SW 1271 (cell line): Measurements from ENCODE around the gene CNNM4.
"Not testable (repeated sequence)": the region's sequence is repeated elsewhere in the genome, so short reads cannot be mapped to it uniquely, and the experiment has no call there.

Experiments
- DNase-seq, 2 experiments: peaks; one replicate each; lab custom pipeline; 2025; lab: John Stamatoyannopoulos, UW

CNNM4 gene

DNA sequence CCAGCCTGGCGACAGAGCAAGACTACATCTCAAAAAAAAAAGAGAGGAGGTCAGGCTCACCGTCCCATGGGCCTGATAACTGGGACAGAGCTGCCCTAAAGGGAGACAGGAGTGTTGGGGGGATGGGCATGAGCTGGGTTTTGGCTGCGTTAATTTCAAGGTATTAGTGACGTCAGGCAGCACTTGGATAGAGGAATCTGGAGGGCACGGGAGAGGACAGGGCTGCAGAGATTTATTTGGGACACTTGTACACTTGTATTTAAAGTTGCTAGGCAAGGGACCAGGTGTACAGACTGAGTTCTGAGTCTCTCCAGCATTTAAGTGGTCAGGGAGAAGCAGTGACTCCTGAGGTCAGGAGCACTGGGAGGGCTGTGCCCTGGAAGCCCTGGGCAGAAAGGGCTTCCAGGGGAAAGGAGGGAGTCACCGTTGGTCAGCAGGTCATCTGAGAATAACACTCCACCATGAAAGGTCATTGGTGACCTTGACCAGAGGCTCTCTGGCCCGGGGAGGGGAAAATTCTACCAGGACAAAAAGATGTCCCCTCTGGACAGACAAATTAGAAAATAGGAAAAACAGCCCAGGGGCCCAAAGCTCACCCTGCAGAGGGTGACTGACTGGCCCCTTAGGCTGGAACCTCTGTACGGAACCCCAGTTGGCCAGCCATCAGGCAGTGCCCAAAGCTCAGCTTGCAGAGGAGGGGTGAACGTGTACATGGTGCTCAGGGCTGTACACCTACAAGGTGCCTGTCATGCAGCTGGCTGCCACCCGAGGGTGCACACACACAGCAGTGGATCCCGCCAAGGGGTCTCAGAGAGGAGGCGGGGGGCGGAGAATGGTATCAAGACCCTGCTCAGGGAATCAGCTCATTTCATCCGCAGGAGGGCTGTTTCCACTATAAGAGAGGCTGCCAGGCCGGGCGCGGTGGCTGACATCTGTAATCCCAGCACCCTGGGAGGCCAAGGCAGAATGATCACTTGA is 32.4 kb downstream of the CNNM4 start:
- no peak for DNase-seq

DNA sequence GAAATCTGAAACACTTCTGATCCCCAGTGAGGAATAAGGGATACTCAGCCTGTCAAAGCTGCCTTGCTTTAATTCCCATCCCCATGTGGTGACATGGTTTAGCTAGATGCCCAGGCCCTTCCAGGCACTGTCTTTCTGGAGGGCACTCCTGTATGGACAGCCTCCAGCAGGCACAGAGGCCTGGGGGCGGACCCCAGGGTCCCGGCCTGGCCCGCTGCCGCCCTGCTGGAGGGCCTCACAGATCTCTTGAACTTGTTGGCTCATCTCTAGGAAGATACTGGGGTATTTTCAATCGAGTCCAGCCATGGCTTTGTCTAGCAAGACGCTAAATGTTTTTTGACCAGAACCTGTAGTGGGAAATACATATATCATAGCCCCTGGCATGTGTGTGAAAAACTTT is 34.4 kb downstream of the CNNM4 start:
- DNase-seq = no peak

DNA sequence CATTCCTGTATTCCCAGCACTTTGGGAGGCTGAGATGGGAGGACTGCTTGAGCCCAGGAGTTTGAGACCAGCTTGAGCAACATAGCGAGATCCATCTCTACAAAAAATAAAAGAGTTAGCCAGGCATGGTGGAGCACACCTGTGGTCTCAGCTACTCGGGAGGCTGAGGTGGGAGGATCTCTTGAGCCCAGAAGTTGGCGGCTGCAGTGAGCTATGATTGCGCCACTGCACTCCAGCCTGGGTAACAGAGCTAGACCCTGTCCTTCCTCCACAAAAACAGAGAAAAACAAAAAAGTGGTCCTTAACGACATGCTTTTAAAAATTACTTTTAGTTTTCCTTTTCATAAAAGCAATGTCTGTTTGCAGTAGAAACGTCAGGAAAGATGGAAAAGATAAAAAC is 35.8 kb downstream of the CNNM4 start:
- not testable (repeated sequence) for DNase-seq

DNA sequence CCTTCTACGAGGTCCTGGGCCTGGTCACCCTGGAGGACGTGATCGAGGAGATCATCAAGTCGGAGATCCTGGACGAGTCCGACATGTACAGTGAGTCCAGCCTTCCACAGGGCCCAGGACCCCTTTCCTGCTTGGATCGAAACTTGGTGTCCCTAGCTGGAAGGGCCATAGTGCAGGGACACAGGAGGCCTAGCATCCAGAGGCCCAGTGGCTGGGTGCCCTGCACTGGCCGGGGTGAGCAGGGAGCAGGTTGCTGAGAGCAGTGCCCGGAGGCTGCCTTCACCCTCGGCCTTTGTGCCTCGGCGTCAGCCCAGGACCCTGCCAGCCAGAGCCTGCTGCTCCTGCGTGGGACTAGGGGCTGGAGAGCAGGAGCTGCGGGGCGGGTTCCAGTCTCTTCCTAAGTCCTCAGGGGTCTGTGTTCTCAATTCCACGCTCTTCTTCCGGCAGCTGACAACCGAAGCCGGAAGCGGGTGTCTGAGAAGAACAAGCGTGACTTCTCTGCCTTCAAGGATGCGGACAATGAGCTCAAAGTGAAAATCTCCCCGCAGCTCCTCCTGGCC is 36.4 kb downstream of the CNNM4 start:
- no peak for DNase-seq

DNA sequence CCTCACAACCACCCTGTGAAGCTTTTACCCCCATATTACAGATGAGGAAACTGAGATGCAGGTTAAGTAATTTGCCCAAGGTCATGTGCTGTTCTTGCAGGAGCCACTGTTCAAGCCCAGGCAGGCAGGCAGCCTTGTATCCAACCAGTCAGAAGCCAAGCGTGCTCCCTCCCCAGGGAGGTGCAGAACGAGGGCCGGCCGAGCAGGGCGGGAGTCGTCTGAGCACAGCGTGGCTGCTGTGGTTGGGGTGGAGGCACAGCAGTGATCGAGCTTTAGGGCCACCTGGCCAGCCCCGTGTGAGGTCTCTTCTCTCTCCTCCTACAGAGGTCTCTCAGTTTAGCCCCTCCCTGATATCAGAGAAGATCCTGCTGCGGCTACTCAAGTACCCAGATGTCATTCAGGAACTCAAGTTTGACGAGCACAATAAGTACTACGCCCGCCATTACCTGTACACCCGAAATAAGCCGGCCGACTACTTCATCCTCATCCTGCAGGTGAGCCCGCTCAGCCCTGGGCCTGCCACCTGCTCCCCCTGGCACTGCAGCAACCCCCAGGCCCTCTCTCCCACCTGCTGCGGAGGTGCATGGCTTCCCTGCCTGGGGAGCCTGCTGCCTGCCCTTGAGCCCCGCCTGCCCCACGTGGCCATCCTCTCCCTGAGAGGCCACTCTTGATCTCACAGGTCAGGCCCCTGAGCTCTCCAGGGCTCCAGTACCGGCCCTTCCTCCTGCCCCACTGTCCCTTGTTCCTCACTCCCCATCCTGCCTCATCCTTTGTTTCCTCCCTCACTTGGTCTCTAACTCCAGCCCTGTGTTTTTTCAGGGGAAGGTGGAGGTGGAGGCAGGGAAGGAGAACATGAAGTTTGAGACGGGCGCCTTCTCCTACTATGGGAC is 38.3 kb downstream of the CNNM4 start:
- DNase-seq = no peak

DNA sequence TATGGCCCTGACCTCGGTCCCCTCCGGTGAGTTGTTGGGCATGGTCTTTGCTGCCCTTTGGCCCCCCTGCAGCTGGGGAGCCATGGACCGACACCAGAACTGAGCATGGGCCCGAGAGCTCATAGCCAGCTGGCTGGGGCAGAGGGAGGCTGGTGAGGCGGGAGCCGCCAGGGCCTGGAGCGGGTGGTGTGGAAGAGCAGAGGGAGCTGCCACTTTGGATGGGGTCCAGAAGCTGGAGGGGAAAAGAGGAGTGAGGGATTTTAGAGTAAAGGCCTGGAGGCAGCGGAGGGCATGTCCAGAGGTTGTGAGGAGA is 38.9 kb downstream of the CNNM4 start:
- DNase-seq = no peak

DNA sequence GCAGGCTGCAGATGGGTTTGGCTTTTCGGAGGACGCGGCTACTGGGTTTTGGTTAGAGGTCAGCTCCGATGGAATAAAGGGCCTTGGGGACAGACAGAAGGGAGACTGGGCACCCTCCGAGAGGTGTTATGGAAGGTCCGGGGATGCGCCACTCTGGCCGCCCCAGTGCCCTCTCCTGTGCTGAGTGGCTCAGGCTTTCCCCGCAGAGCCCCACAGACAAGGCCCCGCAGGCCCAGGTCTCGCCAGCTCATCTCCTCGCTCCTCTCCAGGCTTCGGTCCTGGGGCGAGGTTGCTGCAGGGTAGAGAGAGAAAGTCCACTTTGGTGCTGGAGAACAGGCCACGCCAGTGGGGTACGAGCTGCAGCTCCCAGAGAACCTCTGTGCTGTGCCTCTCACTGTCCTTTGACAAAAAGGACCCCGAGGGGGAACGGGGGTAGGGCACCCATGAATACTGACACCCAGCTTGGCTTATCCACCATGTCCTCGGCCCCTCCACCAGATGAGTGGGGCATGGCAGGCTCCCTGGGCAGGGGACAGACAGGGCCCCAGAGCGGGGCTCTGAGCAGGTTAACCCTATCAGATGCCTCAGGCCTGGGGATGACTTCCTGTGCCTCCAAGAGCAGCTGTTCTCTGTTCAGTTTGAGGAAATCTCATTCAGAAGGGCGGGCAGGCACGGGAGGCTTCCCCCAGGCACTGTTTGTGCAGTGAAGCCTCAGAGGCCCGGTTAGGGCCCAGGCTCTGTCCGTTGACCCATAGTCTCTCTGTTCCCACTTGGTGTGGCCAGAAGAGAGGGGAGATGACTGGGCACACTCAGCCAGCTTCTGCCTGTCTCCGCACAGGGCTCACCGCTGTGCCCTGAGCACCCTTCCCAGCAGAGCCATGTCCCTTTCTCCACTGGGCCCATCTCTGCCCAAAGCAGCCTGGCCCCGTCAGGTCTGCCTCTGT is 39.6 kb downstream of the CNNM4 start:
- no peak for DNase-seq

DNA sequence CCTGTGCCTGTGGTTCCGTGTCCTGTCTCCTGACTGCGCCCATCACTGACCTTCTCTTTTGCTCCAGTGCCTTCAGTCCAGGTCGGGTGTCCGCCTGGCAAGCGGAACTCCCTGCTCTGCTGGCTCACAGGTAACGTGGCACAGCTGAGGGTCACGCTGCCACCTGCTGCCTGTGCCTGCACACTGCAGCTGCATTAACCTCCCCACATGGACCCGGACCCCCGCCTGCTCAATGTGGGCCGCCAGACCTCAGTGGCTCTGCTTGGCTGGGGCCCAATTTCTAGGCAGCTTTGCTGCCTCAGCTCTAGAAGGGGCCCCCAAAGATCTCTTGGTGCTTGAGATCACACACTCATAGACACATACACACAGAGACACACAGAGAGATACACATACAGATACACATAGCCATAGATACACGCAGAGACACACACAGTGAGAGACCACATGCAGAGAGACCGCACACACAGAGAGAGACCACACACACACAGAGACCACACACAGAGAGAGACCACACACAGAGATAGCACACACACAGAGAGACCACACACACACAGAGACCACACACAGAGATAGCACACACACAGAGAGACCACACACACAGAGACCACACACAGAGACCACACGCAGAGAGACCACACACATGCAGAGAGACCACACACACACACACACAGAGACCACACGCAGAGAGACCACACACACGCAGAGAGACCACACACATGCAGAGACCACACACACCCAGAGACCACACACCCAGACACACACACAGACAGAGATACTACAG is 40.5 kb downstream of the CNNM4 start:
- peak in 1 of 2 experiments; percentile 35 for DNase-seq

DNA sequence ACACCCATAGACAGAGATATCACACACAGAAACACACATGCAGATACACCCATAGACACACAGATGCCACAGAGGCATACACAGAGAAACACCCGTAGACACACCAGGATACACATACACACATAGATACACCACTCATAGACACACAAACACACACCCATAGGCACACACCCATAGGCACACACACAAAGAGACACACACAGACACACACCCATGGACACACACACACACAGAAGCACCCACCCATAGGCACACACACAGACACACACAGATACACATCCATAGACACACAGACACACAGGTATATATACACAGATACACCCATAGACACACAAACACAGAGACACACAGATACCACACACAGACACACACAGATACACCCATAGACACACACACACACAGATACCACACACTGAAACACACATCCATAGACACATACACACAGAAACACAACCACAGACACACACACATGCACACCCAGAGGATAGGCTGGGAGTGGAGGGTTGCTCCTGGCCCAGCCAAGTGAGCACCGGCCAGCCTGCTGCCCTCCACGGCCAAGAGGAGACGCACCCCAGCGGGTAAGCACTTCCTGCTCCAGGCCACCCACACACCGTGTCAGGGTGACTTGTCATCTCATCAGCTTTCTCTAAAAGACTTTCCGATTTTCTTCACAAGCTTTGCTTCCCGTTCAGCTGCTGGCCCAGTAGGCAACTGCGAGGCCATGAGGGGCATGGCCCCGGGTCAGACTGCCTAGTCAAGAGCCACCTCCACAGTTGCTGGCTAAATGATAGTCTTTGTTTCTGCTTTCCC is 41.3 kb downstream of the CNNM4 start:
- DNase-seq = no peak

DNA sequence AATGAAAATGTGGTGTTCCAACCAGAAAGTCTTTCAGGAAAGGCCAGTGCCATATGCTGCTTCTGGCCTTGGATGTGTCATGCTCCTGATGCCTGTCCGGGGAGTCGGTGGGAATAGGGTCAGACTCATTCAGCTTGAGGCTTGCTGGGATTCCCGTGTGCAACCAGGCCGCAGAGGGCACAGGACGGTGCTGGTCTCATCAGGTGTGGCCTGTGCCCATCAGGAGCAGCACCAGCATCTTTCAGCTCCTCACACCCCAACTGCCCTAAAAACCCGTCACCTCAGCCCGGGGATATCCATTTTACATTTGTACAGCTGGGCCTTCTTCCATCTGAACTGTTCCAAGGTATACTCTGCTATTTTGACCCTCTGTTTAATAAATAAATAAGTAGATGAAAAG is 42.0 kb downstream of the CNNM4 start:
- no peak for DNase-seq

DNA sequence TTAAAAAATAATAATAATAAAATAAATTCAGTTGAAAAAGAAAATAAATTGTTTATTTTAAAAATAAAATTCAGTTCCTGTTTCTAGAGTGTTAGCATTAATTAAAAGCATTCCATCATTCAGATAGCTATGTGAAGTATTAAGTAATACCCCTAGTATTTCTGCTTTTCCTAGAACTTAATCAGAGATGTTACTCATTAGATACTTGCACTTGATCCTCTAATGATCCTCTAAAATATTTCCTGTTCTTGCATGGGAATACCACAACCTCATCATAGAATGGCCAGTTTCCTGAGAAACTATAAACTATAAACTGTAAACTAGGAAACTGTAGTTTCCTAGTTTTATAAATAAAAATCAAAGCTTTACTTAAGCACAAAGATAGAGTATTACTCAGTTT is 44.3 kb downstream of the CNNM4 start:
- no peak for DNase-seq

DNA sequence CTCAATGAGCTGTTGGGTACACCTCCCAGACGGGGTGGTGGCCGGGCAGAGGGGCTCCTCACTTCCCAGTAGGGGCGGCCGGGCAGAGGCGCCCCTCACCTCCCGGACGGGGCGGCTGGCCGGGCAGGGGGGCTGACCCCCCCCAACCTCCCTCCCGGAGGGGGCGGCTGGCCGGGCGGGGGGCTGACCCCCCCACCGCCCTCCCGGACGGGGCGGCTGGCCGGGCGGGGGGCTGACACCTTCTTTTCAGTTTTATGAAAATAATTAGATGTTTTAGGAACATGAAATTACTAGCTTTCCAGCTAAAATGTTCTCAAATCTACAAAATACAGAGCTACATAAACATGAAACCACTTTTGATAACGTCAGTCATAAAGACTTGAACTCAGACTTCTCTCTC is 45.2 kb downstream of the CNNM4 start:
- not testable (repeated sequence) for DNase-seq

DNA sequence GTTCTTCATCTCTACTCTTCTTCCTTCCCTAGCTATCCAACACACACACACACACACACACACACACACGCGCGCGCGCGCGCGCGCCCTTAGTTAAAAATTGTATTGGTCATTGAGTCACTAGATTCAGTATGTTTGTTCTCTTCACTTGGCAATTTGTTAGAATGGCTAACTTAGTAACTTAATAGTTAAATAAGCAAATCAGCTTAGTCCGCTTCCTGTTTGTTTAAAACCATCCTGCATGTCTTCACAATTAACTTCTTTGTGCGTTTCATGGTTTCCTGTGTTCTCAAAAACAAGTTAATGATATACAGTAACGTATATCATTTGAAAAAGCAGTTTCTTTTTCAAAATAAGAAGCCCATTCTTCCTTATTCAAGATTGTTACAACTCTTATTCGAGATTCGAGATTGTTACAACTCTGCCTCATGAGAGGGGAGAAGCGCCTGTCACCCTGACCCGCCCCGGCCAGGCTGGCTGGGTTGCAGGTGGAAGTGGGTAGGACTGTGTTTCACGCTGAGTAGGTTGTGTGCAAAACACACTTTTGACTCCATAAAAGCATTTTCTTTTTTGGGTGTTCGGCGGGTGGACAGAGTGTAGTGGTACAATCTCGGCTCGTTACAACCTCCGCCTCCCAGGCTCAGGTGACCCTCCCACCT is 45.9 kb downstream of the CNNM4 start:
- DNase-seq = no peak

DNA sequence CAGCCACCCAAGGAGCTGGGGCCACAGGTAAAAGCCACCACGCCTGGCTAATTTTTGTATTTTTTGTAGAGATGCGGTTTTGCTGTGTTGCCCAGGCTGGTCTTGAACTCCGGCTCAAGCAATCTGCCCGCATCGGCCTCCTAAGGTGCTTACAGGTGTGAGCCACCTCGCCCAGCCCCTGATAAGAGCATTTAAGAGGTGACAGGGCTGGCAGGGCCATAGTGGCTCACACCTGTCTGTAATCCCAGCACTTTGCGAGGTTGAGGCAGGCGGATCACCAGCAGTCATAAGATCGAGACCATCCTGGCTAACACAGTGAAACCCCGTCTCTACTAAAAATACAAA is 46.4 kb downstream of the CNNM4 start:
- DNase-seq = no peak

DNA sequence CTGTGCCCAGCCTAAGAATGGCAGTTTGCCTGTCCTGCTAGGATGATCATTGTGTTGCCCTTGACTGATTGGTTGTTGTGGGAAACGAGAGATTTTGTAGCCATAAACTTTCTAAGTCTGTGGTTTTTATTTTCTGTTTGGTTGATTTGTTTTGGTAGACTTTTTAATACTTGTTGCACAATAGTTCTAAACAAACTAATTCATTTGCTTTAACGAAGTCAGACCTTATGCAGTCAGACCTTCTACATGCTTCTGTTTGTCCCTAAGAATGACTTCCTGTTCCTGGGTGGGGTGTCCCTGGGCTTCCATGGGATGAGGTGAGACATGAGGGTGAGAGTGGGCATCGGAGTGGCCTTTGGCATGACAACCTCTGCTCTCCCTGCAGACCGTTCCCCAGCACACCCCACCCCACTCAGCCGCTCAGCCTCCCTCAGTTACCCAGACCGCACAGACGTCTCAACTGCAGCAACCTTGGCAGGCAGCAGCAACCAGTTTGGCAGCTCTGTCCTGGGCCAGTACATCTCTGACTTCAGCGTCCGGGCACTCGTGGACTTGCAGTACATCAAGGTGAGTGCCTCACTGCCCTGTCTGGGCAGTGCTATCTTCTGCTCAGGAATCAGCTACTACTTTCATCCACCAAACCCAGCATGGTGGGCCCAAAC is 47.6 kb downstream of the CNNM4 start:
- no peak for DNase-seq

DNA sequence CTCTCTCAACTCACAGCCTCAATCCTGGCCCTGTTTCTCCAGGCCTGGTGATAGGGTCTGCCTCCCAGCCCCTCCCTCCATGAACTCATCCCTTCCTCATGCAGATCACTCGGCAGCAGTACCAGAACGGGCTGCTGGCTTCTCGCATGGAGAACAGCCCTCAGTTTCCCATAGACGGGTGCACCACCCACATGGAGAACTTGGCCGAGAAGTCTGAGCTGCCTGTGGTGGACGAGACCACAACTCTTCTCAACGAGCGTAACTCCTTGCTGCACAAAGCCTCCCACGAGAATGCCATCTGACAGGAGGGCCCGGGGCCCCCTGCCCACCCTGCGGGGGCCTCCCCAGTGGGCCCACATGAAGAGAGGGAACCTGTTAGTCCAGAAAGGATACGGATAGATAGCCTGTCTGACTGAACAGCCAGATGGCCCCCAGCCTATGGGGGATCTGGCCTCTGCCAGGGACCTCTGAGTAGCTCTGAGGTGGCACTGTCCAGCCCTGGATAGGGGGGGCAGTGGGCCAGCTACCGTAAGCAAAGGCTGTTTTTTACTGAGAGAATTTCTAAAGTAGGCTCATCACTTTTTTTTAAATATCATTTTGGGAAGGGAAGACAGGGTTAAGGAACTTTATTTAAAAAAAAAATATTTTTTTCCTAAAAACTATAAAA is 48.6 kb downstream of the CNNM4 start:
- no peak for DNase-seq

DNA sequence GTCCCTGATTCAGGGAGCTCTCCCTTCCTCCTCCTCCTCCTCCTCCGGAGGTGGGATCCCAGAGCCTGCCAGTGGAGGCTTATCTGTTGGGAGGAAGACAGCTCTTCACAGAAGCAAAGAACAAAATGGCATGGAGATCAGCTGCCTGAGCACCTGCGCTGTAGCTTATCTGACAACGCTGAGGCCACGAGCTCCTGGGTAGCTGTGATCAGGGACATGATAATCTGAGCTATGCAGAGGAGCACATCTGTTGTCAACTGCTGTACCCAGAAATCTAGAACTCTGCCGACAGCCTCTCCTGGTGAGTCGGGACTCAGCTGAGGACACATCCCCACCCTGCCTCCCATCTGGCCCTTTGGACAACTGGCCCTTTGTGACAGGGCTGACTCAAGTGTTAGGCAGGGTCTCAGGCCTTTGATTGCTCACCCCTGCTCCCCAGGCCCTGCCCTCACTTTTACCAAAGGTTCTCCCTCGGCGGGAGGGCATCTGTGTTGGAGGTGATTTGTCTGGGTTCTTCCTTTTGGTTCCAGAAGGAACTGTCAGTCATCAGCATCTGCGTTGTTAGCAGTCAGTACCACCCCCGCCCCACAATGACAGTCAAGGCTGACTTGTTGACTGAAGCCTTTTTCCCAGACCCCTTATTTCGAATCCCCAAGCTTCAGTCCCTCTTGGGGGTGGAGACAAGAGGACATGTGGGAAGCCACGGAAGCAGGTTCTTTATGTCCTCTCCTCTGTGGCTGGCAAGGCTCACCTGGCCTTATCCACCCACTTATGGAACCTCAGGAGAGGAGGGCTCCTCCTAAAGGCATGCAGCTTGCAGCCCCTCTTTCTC is 49.5 kb downstream of the CNNM4 start:
- DNase-seq = no peak
